Panc1 (cell line): ENCODE results near the gene MYBBP1A. TPM values are rescaled to one million over a fixed set of nuclear protein-coding genes. Genes with fewer than 3 reads are reported as not detected.

Source experiments
- ATAC-seq: fragments of 200-7000 bp; cut with Tn5 transposase; 2 replicates; pipeline ENCODE4 v1.9.1; 2020; ENCODE audit warnings: mild to moderate bottlenecking, moderate library complexity
- BruUV-seq: library from RNA; stranded (reverse); fragments of 400-500 nt; replicated peaks from 2 replicates; lab custom pipeline; 2021; lab: Mats Ljungman, UMichigan
- CTCF ChIA-PET: fragments of 300-600 bp; sonication (Branson Sonifier 250); formaldehyde crosslinking; loops from one replicate; lab custom pipeline; 2022; ENCODE audit warnings: antibody characterized with exemption; lab: Charles Lee
- POLR2A ChIA-PET: fragments of 300-600 bp; sonication (Branson Sonifier 250); formaldehyde crosslinking; loops from one replicate; lab custom pipeline; 2022; ENCODE audit warnings: antibody characterized with exemption; lab: Charles Lee
- DNase-seq: peaks from one replicate; pipeline ENCODE4 v3.0.0-alpha.2; 2010; ENCODE audit warnings: low read depth, low spot score
- H3K27ac ChIP-seq: 2 replicates; pipeline ENCODE4 v1.5.1; 2011; ENCODE audit warnings: mild to moderate bottlenecking, low read length, inconsistent platforms
- H3K27me3 ChIP-seq: fragments of 200-500 bp; sonication (Bioruptor generic); 2 replicates; pipeline ENCODE4 v1.6.0; 2014; ENCODE audit warnings: low read length, inconsistent platforms; ENCODE audit not compliant: control insufficient read depth, insufficient read depth
- H3K36me3 ChIP-seq: fragments of 200-500 bp; sonication (Bioruptor generic); 2 replicates; pipeline ENCODE4 v1.5.1; 2014; ENCODE audit warnings: inconsistent platforms, mild to moderate bottlenecking, low read length, moderate library complexity; ENCODE audit not compliant: control insufficient read depth, insufficient read depth
- H3K4me1 ChIP-seq: 2 replicates; pipeline ENCODE4 v1.5.1; 2011; ENCODE audit warnings: inconsistent platforms, mild to moderate bottlenecking, low read length, moderate library complexity; ENCODE audit not compliant: control insufficient read depth, insufficient read depth
- H3K4me3 ChIP-seq, 2 experiments: 2 replicates each; pipeline ENCODE4 v1.5.1; 2011 to 2012; ENCODE audit warnings: low read depth in 2 of 2, low read length in 2 of 2, mild to moderate bottlenecking in 2 of 2, inconsistent platforms in 1 of 2, moderate library complexity in 1 of 2
- H3K9me3 ChIP-seq: fragments of 200-500 bp; sonication (Bioruptor generic); 2 replicates; pipeline ENCODE4 v1.5.1; 2014; ENCODE audit warnings: low read depth, mild to moderate bottlenecking, inconsistent platforms, low read length, moderate library complexity; ENCODE audit not compliant: control insufficient read depth, insufficient read depth
- POLR2AphosphoS5 ChIP-seq: IDR thresholded peaks from 2 replicates; pipeline ENCODE4 v1.6.1; 2012; ENCODE audit warnings: mild to moderate bottlenecking, low read depth, low read length, moderate library complexity
- SIN3A ChIP-seq: IDR thresholded peaks from 2 replicates; pipeline ENCODE4 v1.6.1; 2012; ENCODE audit warnings: low read depth, mild to moderate bottlenecking, low read length, moderate library complexity, borderline replicate concordance; ENCODE audit not compliant: insufficient read depth
- TCF7L2 ChIP-seq: IDR thresholded peaks from 2 replicates; pipeline ENCODE4 v1.6.1; 2011; ENCODE audit warnings: mild to moderate bottlenecking, low read depth, low read length, inconsistent platforms
- in situ Hi-C: cut with HindIII; loops from 2 replicates; pipeline ENCODE4 v1.10.0; 2016; ENCODE audit warnings: low sequenced_read_pairs, low pct_unique_long_range_greater_than_20kb
- intact Hi-C: fragments of 100-400 bp; cut with micrococcal nuclease; formaldehyde crosslinking; loops from one replicate; pipeline ENCODE4 v1.10.0; 2022; ENCODE audit not compliant: unreplicated experiment
- total RNA-seq: library from RNA; stranded (reverse); gene quantifications from one replicate; pipeline ENCODE4 v1.2.1, GENCODE V29; 2021; ENCODE audit not compliant: unreplicated experiment
- TF ChIP-seq, protein P1 (sequence below): fragments of 450-650 bp; IDR thresholded peaks from 2 replicates; pipeline ENCODE4 v1.5.1; 2017; ENCODE audit warnings: mild to moderate bottlenecking
- TF ChIP-seq, protein P2 (sequence below), 2 experiments: IDR thresholded peaks; 2 replicates each; pipeline ENCODE4 v1.6.1; 2011 to 2012; ENCODE audit warnings: low read depth in 2 of 2, control low read depth in 1 of 2, low read length in 1 of 2, mild to moderate bottlenecking in 1 of 2, moderate library complexity in 1 of 2; ENCODE audit not compliant: insufficient read depth in 1 of 2

Gene MYBBP1A
- total RNA-seq, 1 experiment from 2014 or later = 95.6 TPM

DNA sequence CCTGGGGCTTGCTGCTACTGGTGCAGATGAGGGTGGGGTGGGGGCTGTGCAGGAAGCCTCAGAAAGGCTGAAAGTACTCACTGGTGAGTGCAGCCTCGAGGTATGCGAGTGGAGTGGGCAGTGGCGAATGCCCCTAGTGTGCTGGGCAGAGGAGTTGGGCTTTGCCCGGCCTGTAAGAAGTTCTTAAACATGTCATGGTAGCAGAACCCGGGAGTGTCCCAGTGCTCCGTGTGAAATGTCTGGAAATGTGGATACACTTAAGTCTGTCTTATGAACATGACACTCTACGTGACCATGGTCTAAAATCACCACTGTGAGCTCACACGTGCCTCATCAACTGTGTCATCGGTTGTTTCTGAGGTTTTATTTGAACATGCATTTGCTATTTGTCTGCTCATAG, 30.9 kb upstream of the MYBBP1A start:
- ATAC-seq (no peak), DNase-seq (no peak)
- no peak overlapping the region for H3K4me3 ChIP-seq
- in situ Hi-C loops = no loop called here
- TF ChIP-seq, protein P1, sequence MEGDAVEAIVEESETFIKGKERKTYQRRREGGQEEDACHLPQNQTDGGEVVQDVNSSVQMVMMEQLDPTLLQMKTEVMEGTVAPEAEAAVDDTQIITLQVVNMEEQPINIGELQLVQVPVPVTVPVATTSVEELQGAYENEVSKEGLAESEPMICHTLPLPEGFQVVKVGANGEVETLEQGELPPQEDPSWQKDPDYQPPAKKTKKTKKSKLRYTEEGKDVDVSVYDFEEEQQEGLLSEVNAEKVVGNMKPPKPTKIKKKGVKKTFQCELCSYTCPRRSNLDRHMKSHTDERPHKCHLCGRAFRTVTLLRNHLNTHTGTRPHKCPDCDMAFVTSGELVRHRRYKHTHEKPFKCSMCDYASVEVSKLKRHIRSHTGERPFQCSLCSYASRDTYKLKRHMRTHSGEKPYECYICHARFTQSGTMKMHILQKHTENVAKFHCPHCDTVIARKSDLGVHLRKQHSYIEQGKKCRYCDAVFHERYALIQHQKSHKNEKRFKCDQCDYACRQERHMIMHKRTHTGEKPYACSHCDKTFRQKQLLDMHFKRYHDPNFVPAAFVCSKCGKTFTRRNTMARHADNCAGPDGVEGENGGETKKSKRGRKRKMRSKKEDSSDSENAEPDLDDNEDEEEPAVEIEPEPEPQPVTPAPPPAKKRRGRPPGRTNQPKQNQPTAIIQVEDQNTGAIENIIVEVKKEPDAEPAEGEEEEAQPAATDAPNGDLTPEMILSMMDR = no peak
- TF ChIP-seq SIN3A (no peak), POLR2AphosphoS5 (no peak), TCF7L2 (no peak)
- TF ChIP-seq, protein P2, sequence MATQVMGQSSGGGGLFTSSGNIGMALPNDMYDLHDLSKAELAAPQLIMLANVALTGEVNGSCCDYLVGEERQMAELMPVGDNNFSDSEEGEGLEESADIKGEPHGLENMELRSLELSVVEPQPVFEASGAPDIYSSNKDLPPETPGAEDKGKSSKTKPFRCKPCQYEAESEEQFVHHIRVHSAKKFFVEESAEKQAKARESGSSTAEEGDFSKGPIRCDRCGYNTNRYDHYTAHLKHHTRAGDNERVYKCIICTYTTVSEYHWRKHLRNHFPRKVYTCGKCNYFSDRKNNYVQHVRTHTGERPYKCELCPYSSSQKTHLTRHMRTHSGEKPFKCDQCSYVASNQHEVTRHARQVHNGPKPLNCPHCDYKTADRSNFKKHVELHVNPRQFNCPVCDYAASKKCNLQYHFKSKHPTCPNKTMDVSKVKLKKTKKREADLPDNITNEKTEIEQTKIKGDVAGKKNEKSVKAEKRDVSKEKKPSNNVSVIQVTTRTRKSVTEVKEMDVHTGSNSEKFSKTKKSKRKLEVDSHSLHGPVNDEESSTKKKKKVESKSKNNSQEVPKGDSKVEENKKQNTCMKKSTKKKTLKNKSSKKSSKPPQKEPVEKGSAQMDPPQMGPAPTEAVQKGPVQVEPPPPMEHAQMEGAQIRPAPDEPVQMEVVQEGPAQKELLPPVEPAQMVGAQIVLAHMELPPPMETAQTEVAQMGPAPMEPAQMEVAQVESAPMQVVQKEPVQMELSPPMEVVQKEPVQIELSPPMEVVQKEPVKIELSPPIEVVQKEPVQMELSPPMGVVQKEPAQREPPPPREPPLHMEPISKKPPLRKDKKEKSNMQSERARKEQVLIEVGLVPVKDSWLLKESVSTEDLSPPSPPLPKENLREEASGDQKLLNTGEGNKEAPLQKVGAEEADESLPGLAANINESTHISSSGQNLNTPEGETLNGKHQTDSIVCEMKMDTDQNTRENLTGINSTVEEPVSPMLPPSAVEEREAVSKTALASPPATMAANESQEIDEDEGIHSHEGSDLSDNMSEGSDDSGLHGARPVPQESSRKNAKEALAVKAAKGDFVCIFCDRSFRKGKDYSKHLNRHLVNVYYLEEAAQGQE (IDR thresholded peaks at IDR 0.05; ENCODE audit: insufficient read depth in 1 of 2, low read depth in 2 of 2, low read length in 1 of 2) = no peak
- no peak overlapping the region for H3K27ac ChIP-seq
- no TSS peak for BruUV-seq
- POLR2A ChIA-PET = no interaction called here
- H3K36me3 ChIP-seq = no peaks in the 10 kb centered on the region
- CTCF ChIA-PET = interaction anchor here (0.5 kb wide), 1 partner anchor 22 kb away, joined by 5 read pairs; no protein-coding TSS in a partner anchor
- no peaks in the 10 kb centered on the region; the same call in 1 of the 2 replicates for H3K27me3 ChIP-seq
- intact Hi-C loops = no loop called here
- H3K4me1 ChIP-seq = no peaks in the 10 kb centered on the region
- no peaks in the 10 kb centered on the region for H3K9me3 ChIP-seq

DNA sequence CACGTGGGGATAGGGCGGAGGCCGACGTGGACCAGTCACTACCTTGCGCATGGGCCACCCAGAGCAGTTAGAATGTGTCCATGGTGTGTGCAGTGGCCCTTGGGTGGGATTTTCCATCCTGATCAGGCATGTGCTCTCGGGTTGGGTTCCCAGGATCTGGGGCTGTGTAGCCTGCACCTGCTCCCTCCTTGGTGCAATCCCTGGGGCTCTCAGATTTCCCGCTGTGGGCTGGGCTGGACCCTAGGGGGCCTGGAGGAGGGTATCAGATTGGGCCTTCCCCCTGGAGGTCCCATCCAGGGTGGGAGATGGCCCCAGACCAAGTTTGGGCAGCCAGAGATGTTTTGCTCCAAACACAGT, 30.4 kb upstream of the MYBBP1A start:
- Histone ChIP-seq H3K9me3 (no peaks in the 10 kb centered on the region), H3K4me3 (no peak overlapping the region), H3K4me1 (no peaks in the 10 kb centered on the region), H3K27me3 (no peaks in the 10 kb centered on the region; the same call in 1 of the 2 replicates), H3K36me3 (no peaks in the 10 kb centered on the region), H3K27ac (no peak overlapping the region)
- ATAC-seq (no peak), DNase-seq (no peak)
- TF ChIP-seq, protein P2 (IDR thresholded peaks at IDR 0.05; ENCODE audit: insufficient read depth in 1 of 2, low read depth in 2 of 2, low read length in 1 of 2) = no peak
- TF ChIP-seq, protein P1 = no peak
- no peak for TF ChIP-seq TCF7L2
- TF ChIP-seq POLR2AphosphoS5 = no peak
- no peak for TF ChIP-seq SIN3A
- intact Hi-C loops = no loop called here
- ChIA-PET CTCF (no interaction called here), POLR2A (no interaction called here)
- in situ Hi-C loops = no loop called here
- no TSS peak for BruUV-seq
